NCI-H82 treated with DMSO at 0.1 percent for 48 hours (cell line): ENCODE results near the gene COPZ1.
"Not testable (repeated sequence)": the region's sequence is repeated elsewhere in the genome, so short reads cannot be mapped to it uniquely, and the experiment has no call there.

Source experiments
- DNase-seq: peaks from one replicate; lab custom pipeline; 2025; ENCODE audit not compliant: unreplicated experiment; lab: John Stamatoyannopoulos, UW

The COPZ1 gene

DNA sequence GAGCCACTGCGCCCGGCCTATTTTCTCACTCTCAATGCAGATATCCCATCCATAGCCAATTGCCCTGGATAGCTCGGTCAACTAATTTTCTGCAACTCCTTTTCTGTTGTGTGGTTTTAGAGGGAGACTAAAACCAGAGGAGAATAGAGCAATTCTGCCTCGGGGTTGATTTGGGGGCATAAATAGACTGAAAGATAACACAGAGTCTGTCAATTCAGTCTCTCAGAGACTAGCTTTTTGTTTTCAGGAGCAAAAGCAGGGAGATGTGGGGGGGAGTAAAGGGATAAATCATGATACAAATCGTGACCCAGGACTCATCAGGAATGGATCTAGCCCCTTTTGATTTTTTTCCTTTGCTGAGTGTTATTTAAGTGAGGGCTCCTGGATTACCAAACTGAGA, 6.5 kb downstream of the COPZ1 start:
- DNase-seq: no peak

DNA sequence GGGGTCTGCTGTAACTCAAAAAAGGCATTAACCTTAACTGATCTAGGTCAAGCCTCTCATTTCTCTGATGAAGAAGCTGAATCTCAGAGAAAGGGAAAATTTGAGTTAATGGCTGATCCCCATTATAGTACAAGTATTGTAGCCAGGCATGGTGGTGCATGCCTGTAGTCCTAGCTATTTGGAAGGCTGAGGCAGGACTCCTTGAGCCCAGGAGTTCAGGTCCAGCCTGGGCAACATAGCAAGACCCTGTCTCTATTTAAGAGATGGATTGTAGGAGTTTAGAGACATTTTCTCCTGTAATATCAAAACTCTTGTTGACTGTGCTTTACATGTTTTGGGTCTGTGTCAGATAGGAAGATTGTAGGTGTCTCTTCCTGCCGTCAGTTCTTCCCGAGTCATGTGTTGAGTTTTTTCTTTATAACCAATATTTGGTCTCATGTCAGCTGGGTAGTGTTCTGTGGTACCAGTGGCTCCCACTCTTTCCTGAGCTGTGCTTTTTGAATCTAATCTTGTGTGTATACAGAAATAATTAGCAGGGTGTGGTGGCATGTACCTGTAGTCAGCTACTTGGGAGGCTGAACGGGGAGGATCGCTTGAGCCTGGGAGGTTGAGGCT, 8.6 kb downstream of the COPZ1 start:
- no peak for DNase-seq

DNA sequence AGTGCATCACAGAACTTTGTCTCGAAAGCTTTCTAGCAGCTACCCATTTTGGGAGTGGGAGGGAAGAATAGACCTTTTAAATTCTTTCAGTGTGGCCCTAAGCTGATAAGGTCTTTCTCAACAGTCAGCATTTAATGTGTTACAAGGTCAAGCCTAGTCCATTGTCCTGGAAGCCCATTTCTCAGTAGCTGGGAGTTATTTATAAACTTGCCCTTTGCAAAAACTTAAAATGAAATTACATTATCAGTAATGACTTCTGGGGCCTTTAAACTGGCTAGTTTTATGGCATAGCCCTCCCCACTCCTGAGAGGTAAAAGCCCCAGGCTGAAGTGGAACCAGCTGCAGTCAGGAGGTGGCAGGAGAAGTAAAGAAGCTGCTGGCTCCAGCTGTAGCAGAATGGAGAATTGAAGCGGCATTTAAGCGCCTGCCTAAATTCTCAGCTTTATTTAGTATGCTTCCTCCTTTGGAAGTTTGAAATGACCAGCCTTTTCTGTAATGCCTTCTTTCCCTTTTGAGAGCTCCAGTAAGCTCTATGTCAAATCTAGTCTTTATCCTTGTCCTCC, 12.4 kb downstream of the COPZ1 start:
- DNase-seq: no peak

DNA sequence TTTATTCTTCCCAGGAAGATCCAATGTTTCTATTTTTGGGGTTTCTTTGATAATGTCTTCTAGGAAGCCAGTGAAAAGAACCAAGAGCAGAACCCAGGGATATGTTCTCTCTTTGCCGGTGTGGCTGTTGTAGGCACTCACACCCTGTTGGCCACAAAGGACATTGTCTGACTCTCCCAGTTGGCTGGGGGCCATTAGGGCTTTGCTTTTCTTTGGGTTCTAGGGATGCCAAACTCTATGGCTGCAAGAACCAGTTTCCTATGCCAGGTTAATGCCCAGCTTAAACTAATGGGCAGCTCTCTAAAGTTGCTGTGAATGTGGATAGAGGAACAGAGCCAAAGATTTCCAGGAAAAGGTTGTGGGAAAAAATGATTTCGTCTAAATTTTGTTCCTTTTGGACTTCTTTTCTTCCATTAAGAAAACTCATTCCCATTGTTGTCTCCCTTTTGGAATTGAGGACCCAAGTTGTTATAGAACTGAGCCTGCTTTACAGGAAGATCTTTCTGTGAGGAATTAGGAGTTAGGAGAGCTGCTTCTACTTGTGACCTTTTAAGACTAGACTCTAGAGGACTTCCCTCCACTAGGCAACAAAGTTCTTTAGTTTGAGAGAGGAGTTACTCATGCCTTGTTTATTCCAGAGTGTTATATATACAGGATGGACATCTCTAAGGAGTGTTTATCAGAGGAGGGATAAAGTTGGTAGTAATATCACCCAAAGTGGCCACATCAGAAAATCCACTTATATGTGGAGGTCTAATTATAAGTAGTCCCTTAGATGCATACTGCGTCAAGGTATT, 13.1 kb downstream of the COPZ1 start:
- DNase-seq: no peak

DNA sequence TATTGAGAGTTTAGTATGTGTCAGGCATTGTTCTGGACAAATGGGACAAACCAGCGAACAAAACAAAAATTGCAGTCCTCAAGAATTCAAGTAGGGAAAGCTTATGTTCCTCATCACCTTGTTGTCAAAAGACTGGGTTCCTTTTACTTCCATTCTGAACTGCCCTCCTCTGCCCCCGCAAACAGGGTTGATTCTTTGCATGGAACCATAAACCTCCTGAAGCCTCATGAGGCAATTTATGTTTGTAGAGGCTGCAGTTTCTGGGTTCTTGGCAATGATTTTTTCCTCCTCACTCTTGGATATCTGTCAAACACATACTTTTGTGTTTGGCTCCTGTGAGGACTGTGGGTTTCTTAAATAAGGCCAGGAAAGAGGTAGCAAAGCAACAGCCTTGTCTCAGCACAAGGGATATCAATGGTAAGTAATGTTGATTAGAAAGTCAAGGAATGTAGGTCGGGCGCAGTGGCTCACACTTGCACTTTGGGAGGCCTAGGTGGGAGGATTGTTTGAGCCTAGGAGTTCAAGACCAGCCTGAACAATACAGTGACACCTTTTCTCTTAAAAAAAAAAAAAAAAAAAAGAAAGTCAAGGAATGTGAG, 13.9 kb downstream of the COPZ1 start:
- no peak for DNase-seq

DNA sequence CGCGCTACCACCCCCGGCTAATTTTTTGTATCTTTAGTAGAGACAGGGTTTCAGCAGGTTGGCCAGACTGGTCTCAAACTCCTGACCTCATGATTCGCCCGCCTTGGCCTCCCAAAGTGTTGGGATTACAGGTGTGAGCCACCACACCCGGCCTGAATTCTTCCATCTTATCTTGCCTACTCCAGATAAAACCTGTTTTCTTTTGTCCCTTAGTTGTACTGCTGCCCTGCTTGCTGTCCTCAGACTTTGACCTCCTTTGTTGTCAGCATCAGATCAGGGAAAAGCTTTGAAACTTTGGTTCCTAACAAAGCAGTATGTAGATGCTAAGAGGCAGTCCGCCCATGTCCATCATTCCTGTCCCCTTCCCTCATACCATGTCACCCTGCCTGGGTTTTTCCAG, 15.9 kb downstream of the COPZ1 start:
- DNase-seq: no peak

DNA sequence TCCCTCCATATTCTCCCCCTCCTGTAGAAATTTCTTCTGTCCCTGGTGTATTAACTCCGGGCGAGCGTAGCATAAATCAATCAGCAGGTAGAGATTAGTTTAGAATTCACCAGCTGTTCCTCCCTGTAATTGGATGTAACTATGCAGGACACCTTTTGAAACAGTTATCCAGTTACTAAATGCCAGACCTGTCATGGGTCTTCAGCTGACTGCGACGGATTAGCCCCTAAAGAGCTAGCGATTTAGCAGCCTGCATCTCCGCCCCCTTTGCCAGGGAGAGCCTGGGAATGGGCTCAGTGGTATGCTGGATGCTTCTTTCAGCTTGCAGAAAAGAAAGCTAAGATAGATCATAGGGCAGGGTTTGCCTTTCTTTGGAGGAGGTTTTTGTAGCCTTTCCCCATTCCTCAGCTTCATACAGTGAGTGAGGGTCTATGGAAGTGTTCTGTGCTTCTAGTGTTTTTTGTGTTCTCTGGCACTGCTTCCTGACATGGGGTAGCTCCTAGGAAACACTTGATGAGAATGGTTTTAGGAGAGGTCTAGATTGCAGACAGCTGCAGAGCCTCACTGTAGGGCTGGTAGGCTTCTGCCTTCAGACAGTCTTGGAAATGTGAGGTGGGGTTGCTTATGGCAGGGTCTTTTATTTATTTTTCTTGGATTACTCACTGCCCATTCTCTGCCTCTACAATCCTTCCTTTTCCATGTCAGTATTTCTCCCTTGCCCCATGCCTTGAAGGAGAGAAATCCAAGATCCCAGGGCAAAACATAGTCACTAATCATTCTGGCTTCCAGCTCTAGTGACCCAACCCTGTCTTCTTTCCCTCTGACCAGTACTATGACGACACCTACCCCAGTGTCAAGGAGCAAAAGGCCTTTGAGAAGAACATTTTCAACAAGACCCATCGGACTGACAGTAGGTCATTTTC, 16.7 kb downstream of the COPZ1 start:
- peak; percentile 99 for DNase-seq

DNA sequence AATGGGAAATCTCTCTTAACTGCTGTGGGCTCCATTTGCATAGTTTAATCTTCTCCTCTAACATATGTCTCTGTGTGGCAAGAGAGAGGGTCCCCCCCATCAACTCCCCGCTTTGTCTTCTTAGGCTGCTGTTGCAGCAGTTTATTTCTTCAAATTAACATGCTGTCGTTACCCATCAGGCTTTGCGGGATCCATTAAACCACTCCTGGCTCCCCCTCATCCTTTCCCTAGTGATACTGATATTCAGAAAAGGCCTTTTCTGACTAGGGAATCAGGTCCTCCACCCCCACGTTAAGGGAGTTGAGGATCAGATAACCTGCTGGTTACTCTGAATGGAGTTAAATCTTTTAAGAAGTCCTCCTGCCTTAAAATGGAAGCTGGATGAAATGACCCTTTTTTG, 24.1 kb downstream of the COPZ1 start:
- DNase-seq: no peak

DNA sequence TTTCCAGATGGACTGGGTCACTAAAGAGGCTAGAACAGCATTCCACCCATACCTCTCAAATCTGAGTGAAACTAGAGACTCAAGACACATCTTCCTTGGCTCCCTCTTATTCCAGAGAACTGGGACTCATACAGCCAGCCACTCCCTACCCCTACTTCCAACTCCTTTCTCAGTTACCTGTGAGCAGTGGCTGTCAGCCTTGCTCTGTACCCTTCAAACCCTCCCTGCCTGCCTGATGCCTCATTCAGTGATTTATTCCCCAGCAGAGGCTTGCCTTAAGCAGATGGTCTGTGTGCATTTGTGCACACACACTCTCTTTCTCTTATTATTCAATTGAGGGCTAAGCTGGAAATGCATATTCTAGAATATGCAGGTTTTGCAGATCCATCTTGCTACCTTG, 24.7 kb downstream of the COPZ1 start:
- no peak for DNase-seq

DNA sequence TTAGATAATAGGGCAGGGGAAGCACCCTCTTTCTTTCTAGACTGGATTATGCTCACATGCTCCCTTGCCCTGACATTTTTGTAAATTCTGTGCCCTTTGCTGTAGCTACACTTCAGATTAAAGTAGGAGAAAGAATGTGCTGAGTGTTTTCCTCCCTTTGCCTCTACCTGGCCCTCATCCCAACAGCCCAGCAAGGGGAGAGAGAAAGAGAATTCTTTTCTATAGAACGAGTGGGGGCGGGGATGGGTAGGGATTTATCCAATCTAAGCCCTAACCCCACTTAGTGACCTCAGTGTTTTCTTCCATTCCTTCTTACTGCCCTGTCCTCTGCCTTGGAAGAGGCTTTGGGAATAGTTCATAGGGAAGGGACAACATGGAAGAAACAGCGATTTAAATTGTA, 25.8 kb downstream of the COPZ1 start:
- DNase-seq: no peak

DNA sequence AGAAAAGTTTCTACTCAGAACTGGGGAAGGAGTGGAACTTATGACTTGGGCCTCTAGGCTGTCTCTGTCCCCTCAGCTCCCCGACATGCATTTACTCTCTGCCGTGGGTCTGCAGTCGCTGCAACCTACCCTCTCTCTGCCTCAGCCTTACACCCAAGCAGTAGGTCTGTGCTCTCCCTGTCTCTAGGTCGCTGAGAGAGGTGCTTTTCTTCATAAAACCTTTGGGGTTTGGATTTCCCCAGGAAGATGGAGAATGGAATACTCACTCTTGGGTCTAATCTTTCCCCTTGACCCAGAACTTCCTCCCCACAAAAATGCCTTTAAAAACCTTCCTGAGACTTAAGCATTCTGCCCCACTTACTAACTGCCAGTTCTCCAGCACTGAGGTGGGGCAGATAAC, 26.4 kb downstream of the COPZ1 start:
- DNase-seq: no peak

DNA sequence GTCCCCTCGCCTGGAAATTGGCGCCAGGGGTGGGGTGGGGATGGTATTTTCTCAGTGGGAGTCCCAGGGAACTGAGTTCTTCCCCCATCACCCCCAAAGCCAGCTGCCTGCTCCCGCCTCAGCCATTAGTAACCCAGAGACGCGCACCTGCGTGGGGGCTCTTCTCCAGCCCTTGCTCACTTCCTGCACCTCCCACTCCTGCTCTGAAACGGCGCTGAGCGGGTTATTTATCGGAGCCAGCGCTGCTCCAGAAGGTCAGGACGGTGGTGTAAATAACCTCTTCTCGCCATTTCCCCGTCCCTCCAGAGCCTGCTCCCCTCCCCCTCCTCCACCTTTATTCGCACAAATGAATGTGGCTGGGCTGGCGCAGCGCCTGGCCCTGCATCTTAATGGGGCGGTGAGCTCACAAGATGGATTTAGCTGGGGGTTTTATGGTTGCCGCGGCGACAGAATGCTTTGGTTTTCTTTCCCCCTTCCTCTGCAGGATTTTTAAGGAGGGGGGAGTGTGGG, 27.1 kb downstream of the COPZ1 start:
- DNase-seq: peak; percentile 78

DNA sequence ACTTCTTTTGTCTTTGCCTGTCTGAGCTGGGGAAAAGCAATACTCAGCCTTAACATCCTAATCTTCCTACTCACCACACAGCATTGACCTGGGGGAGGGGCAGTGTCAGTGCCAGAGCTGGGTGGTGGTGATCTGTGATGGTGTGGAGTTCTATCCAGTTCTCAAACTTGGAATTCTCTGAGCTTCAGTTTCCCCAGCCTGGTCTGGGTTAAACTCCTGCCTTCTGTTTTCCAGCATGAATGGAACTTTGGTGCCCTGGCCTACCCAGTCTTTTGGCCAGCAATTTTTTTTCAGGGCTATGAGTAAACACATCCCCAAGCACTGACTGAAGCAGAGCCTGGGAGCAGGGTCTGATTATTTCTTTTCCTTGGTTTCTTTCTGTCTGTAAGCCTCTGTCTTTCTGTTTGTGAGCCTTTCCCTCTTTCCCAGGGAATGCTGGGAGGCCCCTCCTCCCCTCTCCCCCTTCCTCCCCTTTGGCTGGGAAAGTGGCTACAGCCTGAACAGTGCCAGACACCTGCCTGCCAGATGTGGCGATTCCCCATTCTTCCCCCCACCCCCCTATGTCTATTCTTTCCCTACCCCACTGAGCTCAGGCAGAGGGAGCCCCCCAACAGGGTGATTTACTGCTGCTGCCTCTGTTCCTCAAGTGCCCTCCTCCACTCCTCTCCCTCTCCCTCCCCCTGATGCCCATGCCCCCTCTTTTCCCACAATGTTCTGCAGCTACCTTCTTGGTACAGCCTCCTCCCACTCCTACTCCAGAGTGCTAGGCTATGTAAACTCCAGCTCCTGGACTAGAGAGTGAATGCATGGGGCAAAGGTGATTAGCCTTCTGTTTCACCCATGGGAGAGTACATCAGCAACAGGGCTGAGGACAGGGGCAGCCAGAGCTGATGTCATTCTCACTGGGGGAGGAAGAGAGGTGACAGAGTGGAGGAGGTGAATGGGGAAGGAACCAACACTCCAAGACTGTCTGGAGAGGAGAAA, 28.3 kb downstream of the COPZ1 start:
- DNase-seq: no peak

DNA sequence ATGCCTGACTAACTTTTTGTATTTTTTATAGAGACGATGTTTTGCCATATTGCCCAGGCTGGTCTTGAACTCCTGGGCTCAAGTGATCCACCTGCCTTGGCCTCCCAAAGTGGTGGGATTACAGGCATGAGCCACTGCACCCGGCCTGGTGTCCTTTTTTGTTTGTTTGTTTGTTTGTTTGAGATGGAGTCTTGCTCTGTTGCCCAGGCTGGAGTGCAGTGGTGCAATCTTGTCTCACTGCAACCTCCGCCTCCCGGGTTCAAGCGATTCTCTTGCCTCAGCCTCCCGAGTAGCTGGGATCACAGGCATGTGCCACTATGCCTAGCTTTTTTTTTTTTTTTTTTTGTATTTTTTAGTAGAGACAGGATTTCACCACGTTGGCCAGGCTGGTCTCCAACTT, 29.3 kb downstream of the COPZ1 start:
- not testable (repeated sequence) for DNase-seq

DNA sequence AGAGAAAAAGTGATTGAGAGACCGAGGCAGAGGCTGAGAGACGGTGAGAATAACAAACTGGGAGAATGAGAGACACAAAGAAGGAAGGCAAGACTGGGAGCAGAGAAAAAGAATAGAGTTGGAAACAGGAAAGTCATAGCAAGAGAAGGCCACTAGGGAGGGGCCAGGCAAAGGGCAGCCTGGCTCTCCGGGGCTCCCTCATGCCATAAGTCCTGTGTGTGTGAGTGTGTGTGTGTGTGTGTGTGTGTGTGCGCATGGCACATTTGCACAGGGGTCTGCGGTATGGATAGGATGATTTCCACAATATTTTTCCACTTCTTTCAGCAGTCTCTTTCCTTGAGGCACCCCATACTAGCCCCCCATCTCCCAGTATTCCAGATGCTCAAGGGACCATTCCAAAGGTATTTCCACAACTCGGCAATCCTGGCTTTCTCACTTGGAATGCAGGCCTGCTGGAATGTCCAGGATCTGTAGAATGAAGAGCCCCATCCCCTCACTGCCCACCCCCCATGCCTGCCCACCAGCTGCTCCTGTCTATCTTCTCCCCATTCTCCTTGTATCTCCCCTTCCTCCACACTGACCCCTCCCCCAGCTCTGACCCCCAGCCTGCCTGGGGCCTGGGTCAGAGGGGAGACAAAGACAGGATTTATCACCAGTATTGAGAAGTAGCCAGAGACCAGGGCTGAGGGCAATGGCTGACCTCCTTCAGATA, 30.3 kb downstream of the COPZ1 start:
- no peak for DNase-seq

DNA sequence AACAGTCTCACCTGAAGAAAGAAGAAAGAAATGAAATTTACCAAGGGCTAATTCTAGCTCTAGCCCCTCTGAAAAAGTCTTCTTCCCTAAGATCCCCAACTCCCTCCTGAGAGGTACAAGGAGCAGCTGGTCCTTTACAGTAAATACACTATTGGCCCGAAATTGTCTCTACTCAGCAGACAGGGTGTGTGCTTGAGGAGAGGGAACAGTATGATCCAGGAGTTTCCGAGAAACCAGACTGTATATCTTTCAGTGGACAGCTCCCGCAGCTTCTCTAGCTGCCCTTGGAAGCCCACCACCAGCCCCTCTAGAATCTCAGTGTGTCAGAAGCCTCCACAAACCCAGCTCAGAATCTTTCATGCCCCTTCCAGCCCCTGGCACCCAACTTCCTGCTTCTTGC, 31.3 kb downstream of the COPZ1 start:
- no peak for DNase-seq

DNA sequence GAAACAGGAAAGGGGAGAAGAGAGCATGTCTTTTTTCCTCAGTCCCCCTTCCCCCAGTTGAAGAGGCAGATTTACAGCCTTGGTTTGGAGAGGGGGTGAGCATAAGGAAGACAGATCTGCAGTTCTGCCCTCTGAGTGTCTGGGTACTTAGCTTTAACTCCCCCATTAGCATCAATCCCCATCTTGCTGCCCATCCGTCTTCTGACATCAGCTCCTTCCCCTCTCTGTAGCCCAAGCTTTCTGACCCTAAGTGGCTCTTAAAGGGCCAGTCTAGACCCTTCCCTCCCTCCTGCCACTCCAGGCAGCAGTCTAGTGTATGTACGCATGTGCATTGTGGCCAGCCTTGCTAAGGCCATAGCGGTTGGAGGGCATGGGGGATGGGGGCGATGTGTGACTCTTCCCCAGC, 32.0 kb downstream of the COPZ1 start:
- DNase-seq: peak; percentile 85

DNA sequence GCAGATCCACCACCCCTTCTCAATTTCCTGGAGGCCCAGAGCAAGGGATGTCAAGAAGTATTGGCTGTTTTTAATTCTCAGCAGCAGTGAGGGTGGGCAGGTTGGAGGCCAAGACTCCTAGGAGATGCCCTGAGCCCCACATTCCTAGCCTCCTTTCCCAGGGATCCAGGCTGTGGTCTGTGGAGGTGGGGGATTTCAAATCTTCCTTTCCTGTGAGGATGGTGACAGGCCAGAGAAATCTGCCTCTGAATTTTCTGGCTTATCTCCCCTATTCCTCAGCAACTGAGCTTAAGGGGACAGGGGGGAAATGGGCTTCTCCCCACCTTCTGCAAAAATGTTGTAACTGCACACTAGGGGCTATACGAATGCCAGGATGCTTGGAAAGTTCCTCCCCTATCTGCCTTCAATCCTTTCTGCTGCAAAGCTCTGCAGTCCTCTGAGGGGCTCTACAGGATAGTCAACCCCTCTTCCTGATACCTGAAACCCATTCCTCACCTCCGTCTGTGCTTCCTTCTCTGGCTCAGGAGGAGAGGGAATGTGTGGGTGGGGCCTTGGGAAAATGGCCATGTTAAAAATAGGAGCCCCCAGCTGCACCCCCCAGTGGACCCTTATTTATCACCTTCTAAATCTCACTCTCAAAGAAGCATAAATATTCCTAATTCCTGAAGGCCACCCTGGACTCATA, 32.7 kb downstream of the COPZ1 start:
- DNase-seq: no peak
